HG03196 (cell line): ENCODE measurements around the gene SETD1B.
"Not testable (repeated sequence)": the region's sequence is repeated elsewhere in the genome, so short reads cannot be mapped to it uniquely, and the experiment has no call there.

Experiments used
- ATAC-seq: cut with Tn5 transposase; IDR thresholded peaks from one replicate; pipeline ENCODE4 v1.9.1; 2021; ENCODE audit not compliant: unreplicated experiment

Gene SETD1B

DNA sequence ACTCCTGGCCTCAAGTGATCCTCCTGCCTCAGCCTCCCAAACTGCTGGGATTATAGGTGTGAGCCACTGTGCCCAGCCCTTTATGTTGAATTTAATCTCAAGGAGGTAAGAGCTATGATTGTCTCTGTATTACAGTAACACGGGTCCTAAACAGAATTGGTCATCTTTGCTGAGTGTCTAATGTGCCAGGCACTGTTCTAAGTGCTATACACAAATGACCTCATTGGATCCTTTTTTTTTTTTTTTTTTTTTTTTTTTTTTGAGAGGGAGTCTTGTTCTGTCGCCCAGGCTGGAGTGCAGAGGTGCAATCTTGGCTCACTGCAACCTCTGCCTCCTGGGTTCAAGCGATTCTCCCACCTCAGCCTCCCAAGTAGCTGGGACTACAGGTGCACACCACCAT is 48.6 kb downstream of the SETD1B start:
- ATAC-seq: not testable (repeated sequence)

DNA sequence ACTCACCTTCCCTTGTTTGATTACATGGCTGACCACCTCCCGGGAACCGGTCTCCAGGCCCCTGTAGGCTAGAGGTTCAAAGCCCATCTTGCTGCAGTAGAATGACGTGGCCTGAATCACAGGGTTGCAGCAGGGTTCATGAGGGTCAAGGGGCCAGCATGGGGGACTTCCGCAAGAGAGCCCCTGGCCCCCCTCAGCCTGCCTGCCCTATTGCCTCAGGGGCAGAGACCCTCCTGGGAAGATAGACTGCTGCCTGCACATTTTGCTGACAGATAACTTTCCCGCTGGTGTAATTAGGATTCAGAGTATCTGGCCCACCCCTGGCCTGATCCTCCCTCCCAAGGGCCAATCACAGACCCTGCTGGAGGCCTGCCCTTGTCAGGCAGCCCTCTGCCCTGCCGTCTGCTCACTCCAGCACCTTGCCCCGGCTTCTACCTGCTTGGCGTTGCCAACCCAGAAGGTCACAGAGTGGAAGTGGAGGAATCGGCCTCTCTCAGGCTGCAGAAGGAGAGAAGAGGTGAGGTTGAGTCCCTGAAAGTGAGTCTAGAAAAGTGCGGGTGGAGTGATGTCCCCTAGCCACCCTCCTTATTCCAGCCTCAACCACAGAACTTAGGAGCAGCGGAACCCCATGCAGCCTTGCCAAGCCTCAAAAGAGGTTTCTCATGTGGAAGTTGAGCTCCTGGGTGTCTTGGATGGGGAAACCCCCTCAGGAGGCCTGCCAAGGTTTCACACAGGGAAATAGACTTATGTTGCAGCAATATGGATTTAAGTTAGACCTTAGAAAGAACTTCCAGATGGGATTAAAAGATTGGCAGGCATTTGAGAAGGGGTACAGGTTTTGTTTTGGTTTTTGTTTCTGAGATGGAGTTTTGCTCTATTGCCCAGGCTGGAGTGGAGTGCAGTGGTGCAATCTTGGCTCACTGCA is 53.8 kb downstream of the SETD1B start:
- no peak for ATAC-seq

DNA sequence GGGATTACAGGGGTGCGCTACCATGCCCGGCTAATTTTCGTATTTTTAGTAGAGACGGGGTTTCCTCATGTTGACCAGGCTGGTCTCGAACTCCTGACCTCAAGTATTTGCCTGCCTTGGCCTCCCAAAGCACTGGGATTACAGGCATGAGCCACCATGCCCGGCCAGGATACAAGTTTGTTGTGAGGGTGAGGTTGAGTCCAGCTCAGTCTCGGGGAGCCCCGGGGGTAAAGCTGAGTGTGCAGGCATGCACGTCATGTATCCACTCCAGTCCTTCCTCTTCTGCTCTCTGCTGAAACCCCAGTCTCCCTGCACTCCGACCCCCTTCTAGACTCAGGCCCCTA is 54.5 kb downstream of the SETD1B start:
- ATAC-seq: no peak

DNA sequence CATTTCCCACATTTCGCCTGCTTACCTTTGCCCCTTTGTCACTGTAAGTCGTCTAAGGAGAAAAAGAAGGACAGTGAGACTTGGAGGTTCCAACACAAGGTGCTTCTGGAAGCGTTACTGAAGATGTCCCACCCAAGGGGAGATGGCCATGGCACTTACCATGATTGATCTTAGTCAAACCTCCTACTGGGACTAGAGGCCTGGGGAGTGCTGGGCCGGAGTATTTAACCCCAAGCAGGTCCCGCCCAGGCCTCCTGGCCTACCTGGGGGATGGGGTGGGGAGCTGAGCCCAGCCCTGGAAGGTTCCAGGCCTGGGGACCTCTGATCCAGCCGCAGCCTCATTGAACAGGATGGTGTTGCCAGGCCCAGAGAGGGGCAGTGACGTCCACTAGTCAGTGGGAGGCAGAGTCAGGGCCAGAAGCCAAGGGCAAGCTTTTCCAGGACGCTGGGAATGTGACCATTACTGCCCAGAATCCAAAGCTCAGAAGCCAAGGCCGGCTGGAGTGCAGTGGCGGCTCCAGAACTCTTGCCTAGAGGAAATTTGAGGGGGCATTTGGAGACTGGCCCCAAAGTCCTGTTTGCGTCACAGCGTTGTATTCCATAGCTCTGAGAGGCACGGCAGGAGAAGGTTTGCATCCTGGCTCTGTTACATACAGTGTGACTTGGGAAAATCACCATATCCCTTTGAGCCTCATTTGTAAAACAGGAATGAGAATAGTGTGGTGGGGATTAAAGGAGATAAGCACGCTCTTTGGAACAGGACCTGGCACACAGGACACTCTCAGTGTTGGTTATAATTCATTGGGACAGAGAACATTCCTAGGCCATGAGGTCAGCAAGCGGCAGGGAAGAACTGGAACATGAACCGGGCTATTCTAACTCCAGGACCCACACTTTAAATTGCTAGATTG is 55.1 kb downstream of the SETD1B start, which contains the start of gene HPD:
Gene HPD (minus strand): TSS at position 198 of the 911 bp plus-strand sequence. CDS start 36 bp downstream, at position 162.
- no peak for ATAC-seq

DNA sequence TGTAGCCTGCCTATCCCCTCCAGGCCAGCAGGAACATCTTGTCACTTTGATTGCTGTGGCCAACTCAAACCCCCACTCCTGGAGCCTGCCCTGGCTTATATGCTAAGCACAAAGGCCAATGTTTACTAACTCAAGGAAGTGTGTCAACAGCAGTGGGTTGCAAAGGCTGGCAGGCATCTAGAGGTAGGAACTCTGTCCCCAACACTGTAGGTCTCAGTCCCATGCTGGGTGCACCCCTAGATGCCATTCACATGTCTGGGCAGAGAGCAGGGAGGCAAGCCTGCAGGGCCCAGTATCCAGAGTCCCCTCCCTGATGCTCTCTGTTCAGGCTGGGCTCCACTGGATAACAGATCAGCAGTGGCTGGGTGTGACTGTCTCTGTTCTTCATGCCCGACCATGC is 56.4 kb downstream of the SETD1B start:
- no peak for ATAC-seq

DNA sequence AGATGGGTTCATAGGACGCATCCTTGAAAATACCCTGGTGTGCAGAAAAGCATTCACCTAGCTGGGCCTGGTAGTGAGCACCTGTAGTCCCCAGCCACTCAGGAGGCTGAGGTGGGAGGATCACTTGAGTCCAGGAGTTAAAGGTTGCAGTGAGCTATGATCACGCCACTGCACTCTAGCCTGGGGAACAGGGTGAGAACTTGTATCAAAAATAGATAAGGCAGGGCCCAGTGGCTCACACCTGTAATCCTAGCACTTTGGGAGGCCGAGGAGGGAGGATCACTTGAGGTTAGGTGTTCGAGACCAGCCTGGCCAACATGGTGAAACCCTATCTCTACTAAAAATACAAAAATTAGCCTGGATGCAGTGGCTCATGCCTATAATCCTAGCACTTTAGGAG is 56.9 kb downstream of the SETD1B start:
- ATAC-seq: not testable (repeated sequence)

DNA sequence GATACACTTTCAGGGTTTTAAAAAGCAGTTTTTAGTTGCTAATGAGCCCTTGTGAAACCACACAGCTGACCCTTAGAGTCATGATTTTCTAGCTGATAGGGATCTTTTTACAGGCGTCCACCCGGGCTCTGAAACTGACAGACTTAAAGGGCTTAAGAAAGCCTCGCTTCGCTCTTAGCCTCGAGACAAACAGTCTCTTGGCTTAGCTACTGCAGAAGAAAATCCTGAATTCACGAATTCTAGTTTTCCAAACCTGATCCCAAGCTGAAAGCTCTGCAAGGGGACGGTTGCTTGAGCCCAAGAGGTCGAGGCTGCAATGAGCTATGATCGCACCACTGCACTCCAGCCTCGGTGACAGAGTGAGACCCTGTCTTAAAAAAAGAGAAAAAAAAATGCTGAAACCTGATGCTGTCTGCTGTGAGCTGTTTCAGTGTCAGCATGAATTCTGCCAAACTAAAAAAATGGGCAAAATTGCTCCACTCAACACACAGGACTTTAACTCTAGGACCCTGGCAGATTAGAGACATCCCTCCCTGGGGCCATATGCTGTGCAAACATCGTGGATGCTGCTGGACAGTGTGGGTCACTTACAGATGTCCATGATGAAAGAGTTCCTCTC is 57.9 kb downstream of the SETD1B start:
- ATAC-seq: no peak

DNA sequence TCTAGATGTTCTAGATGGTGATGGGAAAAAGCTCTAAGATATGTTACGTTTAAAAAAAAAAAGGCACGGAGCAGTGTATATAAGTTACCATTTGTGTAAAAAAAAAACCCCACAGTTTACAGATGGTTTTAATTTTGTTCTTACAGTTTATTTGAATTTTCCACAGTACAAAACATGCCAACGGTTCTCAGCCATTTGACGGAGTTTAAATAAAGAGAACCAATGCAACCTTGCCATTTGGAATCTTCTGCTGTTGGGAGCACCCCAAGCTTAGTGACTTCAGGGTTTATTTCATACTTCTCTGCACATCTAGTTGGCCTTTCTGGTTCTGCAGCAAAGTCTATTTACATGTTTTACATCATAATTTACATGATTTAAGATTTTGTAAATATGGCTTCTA is 62.5 kb downstream of the SETD1B start:
- no peak for ATAC-seq

DNA sequence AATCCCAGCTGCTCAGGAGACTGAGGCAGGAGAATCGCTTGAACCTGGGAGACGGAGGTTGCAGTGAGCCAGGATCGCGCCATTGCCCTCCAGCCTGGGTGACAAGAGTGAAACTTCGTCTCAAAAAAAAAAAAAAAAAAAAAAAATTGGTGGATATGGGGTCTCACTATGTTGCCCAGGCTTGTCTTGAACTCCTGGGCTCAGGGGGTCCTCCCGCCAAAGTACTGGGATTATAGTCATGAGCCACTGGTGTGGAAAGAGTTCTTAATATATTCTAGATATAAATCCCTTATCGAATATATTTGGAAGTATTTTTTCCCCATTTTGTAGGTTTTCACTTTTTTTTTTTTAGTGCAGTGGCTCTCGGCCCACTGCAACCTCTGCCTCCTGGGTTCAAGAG is 65.4 kb downstream of the SETD1B start:
- ATAC-seq: not testable (repeated sequence)

DNA sequence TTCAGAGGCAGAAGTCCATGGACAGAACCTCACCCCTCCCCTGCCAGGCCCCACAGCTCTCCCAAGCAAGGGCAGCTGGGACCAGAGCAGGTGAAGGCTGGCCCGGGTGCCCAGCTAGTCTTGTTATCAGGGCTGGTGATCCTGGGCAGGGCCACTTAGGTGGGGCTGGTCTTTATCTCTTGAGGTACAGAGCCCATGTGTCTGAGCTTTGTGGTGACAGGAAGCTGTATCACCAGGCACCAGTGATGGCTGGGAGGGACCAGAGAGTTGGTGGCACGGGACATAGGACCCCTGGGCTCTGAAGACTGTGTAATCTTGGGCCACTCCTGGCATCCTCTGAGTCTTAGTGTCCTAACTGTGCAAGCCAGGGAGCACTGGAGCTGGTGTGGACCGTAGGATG is 67.7 kb downstream of the SETD1B start:
- ATAC-seq: no peak

DNA sequence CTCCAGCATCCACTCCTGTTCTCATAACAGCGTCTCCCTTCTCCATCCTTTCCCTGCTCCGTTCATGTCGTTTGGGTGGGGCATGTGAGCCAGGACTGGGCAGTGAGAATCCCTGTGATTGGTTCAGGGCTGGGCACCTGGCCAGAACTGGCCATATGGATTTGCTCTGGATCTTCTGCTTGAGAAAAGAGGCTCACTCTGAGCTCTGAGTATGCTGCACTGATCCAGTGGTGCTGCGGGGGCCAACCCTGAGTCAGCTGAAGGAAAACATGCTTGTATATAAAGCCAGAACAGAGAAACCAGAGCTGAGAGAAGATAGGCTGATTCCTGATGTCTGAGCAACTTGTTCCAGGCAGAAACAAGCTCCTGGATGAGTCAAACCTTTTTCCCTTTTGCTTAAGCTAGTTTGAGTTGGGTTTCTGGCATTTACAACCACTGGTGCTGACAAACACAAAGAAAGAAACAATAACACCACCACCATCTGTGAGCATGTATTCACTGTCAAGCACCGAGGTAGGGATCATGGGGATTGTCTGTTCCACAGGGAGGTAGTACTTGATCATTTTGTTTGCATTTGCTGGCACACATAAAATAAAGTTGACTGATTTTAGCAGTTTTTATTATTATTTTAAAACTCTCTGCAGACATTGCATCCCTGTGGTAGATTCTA is 68.9 kb downstream of the SETD1B start:
- ATAC-seq: no peak

DNA sequence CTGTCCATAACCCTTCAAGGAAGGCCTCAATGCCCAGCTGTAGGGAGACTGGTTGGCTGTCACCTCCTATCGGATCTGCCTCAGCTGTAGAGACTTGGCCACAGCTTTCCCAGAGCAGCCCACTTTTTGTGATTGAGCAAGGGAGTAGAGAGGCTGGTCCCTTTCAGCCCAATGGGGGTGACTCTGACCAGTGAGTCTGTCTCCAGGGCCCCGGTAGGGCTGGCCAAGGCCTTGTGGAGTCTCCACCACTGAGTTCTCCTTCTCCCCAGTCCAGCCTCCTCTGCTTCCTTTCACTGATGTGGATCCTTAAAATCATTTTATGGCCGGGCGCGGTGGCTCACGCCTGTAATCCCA is 69.4 kb downstream of the SETD1B start:
- ATAC-seq: no peak

DNA sequence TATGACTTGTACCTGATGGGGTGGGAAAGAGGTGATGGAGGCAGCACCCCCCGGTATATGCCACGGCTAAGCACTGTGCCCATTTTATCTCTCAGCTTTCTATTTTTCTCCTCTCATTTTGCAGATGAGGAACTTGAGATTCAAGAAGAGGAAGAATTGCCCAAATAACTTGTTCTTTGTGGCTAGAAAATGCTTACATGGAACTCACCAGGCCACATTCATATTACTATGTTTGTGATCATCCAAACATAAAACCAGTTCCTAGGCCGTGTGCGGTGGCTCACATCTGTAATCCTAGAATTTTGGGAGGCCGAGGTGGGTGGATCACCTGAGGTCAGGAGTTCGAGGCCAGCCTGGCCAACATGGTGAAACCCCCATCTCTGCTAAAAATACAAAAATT is 70.3 kb downstream of the SETD1B start:
- no peak for ATAC-seq

DNA sequence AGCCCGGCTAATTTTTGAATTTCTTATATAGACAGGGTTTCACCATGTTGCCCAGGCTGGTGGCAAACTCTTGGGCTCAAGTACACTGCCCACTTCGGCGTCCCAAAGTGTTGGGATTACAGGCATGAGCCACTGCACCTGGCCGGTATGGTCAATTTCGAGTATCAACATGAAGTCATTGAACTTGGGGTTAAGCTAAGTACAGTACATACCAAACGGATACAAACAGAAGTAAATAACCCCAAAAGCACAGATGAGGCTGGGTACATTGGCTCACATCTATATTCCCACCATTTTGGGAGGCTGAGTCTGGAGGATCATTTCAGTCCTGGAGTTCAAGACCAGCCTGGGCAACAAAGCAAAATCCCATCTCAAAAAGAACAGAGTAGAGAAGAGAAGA is 71.8 kb downstream of the SETD1B start:
- ATAC-seq: no peak

DNA sequence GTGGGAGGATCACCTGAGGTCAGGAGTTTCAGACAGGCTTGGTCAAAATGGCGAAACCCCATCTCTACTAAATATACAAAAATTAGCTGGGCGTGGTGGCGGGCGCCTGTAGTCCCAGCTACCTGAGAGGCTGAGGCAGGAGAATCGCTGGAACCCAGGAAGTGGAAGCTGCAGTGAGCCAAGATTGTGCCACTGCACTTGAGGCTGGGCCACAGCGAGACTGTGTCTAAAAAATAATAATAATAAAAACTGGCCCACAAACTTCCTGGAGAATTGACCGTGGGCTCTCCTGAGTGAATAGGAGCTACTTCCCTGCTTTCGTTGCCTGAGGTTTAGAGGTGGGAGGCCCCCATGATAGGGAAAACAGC is 72.3 kb downstream of the SETD1B start:
- not testable (repeated sequence) for ATAC-seq
